Activated naive CD4-positive, alpha-beta T cell (primary cell): ENCODE results near the gene CREBRF.
"Not testable (repeated sequence)": the region's sequence is repeated elsewhere in the genome, so short reads cannot be mapped to it uniquely, and the experiment has no call there.

Experiments
- DNase-seq, 4 experiments: peaks; one replicate each; lab custom pipeline; 2025; lab: John Stamatoyannopoulos, UW

CREBRF gene, protein sequence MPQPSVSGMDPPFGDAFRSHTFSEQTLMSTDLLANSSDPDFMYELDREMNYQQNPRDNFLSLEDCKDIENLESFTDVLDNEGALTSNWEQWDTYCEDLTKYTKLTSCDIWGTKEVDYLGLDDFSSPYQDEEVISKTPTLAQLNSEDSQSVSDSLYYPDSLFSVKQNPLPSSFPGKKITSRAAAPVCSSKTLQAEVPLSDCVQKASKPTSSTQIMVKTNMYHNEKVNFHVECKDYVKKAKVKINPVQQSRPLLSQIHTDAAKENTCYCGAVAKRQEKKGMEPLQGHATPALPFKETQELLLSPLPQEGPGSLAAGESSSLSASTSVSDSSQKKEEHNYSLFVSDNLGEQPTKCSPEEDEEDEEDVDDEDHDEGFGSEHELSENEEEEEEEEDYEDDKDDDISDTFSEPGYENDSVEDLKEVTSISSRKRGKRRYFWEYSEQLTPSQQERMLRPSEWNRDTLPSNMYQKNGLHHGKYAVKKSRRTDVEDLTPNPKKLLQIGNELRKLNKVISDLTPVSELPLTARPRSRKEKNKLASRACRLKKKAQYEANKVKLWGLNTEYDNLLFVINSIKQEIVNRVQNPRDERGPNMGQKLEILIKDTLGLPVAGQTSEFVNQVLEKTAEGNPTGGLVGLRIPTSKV

DNA sequence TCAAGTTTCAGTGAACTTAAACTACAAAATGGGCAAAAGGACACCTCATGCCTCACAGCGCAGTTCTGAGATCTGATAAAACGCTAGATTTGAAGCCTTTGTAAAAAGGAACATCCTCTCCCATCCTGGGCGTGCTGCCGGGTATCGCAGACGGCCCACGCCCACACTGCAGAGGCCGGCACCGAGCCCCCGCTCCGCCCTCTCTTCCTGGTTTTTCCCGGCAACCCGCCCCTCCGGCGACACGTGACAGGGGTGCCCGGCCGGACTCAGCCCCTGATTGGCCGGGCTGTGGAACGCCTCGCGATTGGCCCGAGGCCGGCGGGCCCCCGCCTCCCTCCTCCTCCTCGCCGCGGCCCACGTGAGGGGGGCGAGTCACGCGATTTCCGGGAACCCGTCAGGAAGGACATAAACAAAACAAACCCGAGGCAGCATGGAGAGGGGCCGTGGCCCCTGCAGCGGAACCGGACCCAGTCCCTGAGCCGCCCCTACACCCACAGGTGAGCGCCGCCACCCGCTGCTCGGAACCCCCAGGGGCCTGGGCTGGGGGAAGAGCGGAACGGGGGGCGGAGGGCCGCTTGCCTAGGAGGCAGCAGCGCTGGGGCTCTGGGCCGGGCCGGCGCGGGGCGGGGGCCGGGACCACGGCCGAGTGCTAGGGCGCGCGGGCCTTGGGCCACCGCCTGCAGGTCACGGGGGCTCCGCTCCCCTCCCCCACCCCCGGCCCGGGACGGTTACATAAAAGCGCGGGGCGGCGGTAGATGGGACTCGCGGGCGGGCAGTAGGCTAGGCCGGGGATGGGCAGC is at the start of gene CREBRF:
CREBRF (plus strand) TSS at position 370 of the 800 bp plus-strand sequence. CDS start 24,424 bp downstream, outside the sequence.
- peak; percentile 93 to 99 (median 96) for DNase-seq

DNA sequence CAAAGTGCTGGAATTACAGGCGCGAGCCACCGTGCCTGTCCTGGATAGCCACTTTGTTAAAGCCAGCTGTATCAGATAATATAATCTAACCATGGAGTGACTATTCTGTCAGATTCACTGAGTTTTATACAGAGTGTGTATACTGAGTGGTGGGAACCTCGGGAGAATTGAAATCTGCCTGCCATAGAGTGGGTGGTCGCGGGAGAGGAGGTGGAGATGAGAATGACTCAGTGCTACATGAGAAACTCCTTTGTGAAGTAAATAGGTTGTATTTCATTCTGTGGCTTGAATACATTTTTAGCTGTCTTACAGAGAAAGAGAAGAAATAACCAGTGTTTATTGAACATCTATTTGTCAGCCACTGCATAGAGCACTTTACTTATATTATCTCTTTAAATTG is 46.1 kb upstream of the CREBRF start:
- no peak for DNase-seq

DNA sequence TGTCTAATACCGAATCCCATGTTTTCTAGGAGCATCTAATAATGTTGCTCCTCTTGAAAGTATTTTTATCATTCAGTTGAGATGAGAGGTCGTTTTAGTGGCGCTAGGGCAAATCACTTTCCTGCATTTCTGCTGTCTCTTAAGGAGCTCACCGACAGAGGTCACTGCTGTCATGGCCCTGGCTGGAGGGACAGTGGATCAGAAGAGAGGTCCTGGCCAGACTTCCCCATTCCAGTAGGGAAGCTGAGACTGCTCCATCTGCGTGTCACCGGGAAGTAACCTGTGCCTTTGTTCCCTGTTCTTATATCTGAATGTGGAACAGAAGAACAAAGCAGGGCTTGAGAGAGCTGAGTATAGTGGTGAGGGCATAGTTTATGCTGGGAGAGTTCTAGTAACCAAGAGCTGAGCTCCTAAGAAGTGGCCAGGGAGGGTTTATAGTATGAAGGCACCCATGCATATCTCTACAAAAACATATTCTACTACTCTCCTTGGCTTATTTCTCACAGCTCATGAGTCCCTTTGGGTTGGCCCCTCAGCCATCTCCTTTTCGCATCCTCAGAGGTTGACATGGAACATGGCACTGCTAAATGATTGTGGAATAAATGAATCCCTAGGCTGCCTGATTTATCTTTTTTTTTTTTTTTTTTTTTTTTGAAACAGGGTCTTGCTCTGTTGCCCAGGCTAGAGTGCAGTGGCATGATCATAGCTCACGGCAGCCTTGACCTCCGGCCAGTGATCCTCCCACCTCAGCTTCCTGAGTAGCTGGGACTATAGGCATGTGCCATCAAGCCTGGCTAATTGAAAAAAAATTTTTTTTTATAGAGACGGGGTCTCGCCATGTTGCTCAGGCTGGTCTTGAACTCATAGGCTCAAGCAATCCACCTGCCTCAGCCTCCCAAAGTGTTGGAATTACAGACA is 45.3 kb upstream of the CREBRF start:
- DNase-seq = no peak

DNA sequence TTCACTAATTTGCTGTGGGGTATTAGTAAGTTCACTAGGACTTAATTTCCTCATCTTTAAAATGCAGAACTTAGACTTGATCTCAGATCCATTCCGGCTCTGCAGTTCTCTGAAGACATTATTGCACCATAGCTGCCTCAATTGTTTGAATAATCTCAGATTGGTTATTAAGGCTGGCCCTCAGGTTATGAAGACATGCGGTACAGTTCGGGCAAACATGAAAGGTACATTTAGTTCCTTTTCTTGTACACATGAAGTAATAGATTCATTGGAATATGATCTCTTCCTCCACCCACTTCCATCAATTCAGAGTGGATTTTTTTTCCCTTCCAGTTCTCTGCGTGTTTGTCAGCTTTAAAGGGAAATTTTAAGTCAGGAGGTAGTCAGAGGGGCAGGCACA is 44.6 kb upstream of the CREBRF start:
- DNase-seq = no peak

DNA sequence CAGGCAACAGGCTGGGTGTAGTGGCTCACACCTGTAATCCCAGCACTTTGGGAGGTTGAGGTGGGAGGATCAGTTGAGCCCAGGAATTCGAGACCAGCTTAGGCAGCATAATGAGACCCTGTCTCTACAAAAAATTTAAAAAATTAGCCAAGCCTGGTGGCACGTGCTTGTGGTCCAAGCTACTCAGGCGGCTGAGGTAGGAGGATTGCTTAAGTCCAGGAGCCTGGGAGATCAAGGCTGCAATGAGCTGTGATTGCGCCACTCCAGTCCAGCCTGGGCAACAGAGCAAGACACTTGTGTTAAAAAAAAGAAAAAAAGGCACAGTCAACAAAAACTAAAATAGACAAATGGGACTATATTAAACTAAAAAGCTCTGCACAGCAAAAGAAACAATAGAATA is 43.3 kb upstream of the CREBRF start:
- no peak for DNase-seq

DNA sequence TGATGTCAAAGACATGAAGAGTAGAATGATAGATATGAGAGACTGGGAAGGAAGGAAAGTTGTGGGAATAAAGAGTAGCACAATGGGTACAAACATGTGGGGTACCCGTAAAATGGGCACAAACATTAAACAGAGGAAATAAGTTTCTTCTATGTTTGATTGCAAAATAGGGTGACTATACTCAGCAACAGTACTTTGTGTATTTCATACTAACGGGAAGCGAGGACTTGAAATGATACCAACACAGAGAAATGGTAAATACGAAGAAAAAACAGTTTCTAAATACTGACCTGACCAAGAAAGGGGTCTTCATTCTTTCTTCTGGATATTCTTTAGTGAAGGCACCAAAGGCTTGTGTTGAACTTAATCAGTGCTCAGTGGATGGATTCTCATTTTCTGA is 41.5 kb upstream of the CREBRF start:
- no peak for DNase-seq

DNA sequence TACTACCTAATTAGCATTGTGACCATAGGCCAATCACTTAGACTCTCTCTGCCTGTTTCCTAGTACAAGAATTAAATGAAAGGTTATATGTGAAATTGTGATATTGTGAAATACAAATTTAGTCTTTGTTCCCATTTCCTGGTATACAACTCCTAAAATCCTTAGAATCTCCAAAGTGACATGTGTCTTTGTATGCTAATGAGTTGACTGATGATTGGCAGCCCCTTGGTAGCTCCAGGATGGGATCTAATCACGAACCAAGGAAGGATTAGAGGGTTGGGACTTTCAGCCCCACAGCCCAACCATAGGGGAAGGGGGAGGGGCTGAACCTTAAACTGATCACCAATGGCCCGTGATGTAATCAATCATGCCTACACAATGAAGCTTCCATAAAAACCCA is 41.0 kb upstream of the CREBRF start:
- no peak for DNase-seq

DNA sequence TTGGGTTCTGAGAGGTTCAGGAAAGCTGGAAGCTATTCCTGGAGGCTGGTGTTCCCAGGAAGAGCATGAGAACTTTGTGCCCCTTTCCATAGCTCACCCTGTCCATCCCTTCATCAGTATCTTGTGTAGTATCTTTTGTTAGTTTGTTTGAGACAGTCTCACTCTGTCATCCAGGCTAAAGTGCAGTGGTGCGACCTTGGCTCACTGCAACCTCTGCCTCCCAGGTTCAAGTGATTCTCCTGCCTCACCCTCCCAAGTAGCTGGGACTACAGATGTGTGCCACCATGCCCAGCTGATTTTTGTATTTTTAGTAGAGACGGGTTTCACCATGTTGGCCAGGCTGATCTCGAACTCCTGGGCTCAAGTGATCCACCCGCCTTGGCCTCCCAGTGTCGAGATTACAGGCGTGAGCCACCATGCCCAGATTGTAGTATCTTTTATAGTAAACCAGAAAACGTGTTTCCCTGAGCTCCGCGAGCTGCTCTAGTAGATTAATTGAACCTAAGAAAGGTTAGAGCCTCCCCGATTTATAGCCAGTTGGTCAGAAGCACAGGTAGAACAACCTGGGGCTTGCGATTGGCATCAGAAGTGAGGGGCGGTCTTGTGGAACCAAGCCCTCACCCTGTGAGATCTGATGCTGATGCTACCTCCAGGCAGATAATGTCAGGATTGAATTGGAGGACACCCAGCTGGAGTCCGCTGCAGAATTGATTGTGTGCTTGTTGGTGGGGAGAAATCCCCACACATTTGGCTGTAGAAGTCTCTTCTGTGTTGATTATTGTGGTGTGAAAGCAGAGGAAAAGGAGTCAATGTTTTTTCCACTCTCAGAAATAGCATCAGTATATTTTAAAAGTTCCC is 40.3 kb upstream of the CREBRF start:
- no peak for DNase-seq

DNA sequence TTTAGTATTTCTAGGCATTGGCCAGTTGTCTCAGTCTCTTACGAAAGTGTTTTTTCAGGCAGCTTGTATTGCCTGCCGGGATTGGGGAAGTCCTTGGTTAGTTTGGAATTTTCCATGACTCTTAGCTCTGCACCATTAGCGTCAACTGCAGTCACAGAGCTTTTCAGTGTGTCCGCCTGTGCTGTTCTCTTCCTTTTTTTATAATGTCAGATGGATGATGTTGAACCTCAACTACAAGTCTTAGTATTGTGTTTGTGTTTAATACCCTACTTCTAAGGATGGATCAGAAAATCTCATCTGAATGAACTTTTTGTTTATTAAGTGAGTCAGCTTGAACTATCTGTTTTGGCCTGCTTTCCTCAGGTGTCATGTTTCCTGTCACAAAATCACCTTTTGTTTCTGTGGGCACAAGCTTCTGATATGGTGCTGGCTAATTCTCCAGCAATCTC is 39.5 kb upstream of the CREBRF start:
- no peak for DNase-seq

DNA sequence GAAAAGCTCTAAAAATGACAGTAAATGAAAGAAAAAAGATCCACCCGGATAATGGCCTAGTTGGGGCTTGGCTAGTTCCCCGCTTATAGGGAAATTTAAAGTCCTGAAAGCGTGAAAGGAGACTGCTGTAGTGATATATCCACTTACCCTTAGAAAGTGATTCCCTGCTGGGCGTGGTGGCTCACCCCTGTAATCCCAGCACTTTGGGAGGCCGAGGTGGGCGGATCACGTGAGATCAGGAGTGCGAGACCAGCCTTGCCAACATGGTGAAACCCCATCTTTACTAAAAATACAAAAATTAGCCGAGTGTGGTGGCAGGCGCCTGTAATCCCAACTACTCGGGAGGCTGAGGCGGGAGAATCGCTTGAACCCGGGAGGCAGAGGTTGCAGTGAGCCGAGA is 39.1 kb upstream of the CREBRF start:
- not testable (repeated sequence) for DNase-seq

DNA sequence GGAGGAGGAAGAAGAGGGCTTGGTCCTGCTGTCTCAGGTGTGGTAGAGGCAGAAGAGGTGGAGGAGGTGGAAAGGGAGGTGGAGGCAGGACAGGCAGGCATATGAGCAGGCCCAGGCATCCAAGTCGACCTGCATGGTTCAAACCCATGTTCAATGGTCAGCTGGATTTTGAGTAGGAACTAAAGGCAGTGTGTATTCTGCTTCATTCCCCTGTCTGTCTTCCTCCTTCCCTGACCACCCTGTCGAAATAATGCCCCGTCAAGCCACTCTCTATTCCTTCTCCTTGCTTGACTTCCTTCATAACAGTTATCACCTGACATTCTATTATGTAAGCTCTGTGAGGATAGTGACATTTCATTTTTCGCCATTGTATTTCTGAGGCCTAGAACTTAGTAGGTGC is 37.8 kb upstream of the CREBRF start:
- no peak for DNase-seq

DNA sequence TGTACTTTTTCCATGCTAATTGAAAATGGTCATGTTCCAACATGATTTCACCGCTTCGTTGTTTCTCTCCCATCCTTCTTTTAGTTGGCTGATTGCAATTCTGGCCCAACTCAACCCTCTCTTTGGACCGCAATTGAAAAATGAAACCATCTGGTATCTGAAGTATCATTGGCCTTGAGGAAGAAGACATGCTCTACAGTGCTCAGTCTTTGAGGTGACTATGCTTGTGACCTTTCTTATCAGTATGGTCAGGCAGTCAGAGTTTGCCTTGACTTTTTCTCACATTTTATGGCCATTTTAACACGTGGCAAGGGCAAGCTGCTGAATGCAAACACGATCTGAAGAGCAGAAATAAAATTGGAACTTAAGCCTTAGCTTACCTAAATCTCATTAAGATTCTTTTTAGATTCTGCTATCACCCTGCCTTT is 36.0 kb upstream of the CREBRF start:
- DNase-seq = no peak

DNA sequence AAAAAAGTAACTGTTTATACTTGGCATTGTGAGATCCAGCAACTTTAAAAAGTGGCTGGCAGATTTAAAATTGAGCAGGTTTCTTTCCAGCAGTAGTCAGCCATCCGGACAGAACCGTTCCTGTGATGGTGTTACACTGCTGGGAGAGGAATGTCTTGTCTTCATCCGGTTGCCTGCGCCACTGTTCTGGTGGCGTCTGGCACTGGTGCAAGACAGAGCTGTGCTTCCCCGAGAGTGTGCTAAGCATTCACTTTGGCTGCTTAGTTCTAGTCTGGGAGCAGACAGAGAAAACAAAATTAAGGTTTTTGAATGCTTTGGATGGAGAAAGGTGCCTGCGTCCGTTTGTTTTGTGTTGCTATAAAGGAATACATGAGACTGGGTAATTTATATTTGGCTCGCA is 35.5 kb upstream of the CREBRF start:
- DNase-seq = no peak

DNA sequence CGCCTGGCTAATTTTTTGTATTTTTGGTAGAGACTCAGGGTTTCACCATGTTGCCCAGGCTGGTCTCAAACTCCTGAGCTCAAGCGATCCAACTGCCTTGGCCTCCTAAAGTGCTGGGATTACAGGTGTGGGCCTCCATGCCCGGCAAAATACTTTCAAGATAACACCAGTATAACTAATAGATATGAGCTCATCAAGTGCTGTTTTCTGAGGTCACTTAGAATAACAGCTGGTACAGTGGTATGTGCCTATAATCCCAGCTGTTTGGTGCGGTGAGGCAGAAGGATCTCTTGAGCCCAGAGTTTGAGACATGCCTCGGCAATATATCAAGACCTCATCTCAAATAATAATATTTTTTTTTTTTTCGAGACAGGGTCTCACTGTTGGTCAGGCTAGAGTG is 30.5 kb upstream of the CREBRF start:
- no peak for DNase-seq

DNA sequence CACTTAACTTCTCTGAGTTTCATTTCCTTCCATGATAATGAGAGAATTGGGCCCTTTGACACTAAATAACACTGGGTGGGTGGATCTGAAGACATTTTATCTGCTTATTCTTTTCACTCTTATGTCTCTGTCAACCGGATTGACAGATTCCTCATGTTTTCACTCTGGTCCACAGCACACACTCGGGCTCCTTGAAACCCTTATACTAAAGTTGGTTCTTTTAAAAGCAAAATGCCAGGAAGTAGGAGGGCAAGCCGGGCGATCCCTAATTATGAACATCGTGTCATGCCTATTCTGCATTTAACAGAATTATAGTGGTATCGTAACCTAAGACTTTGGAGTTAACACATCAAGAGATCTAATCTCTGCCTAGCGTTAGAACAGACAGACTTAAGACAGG is 28.2 kb upstream of the CREBRF start:
- DNase-seq = no peak

DNA sequence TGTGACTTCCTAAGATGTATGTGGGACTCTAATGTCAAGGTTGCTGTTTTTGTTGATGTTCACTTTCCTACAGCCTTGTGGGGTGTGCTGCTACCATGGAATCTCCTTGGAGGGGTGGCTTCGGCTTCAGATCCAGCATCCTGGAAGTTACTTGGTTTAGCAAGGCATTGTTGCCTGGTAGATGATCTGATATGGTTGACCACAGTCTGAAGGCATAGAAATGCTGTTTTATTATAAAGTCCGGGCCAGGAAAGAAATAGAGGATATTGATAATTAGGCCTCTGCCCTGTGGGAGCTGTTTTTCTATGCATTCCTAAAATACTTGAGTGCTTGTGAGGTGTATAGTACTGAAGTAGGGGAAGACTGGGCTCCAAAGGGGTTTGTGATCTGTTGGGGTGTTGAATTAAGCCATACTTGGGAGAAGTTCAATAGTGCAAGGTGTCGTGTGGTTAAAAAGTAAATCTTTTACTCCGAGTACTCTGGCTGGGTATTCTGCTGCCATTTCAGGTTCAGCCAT is 27.3 kb upstream of the CREBRF start:
- DNase-seq = no peak

DNA sequence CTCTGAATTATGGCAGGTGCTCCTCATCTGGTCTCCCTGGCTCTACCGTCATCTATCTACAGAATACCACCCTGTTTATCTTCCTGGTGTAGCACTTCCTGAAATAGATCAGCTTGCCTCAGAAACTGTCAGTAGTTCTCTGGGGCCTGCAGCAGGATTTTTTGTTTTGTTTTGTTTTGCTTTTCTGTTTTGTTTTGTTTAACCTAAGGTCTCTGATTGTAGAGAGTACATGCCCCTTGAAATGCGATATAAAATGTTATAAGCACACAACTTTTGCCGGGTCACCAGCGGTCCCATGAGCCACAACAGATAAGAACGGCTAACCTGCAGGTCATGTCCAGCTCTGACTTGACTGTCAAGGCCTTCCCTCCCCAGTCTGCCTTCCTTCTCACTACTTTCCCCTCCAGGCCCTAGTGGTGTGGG is 26.6 kb upstream of the CREBRF start:
- no peak for DNase-seq

DNA sequence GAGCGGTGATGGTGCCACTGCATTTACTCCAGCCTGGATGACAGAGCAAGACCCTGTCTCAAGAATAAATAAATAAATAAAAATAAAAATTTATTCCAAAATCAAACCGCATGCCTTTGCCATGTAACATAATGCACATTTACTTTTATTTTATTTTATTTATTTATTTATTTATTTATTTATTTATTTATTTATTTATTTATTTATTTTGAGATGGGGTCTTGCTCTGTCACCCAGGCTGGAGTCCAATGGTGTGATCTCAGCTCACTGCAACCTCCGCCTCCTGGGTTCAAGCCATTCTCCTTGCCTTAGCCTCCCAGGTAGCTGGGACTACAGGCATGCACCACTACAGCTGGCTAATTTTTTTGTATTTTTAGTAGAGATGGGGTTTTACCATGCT is 24.1 kb upstream of the CREBRF start:
- not testable (repeated sequence) for DNase-seq

DNA sequence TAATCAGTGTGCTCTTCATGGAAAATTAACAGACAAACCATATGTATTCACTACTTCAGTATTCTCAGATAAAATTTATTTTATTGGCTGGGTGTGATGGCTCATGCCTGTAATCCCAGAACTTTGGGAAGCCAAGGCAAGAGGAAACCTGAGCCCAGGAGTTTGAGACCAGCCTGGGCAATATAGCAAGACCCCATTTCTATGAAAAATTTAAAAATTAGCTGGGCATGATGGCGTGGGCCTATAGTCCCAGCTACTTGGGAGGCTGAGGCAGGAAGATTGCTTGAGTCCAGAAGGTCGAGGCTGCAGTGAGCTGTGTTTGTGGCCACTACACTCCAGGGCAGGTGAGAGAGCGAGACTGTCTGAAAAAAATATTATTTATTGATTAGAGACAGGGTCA is 23.4 kb upstream of the CREBRF start:
- DNase-seq = no peak

DNA sequence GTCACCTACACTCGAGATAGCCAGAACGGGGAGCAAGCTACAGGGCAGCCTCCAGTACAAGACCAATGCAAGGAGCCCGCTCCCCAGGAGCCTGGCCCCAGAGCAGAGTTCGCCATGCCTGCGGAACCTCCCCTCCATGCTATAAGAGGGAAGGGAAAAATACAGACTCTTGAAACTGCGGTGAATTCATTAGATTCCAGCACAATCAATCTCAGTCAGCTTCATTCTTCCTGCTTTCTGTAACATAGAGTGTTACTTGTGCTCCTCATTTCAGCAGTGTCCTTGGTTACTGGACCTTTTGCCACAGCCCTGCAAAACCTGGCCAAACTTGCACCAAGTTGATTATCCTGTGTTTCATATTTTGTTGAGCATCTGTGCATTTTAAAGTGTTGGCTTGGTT is 22.2 kb upstream of the CREBRF start:
- no peak for DNase-seq
